A549 (cell line): ENCODE measurements around the gene CDK4. TPM values are rescaled to one million over a fixed set of nuclear protein-coding genes. Genes with fewer than 3 reads are reported as not detected.

Experiments used
- ATAC-seq, 2 experiments: fragments of 200-7000 bp in 1 of 2; fragments of >200 bp in 1 of 2; cut with Nextera tagmentation in 1 of 2; cut with Tn5 transposase in 1 of 2; 3 replicates each; pipeline versions ENCODE4 v1.8.0 to v1.9.1; 2018 to 2020; ENCODE audit warnings: mild to moderate bottlenecking in 1 of 2, moderate library complexity in 1 of 2
- CTCF ChIA-PET: fragments of 300-600 bp; sonication (Branson Sonifier 250); formaldehyde crosslinking; extraction: SDS; loops from one replicate; lab custom pipeline; 2021; ENCODE audit warnings: antibody characterized with exemption, inconsistent platforms; lab: Yijun Ruan, JAX
- POLR2A ChIA-PET: fragments of 350-600 bp; formaldehyde crosslinking; extraction: SDS; loops from one replicate; lab custom pipeline; 2021; ENCODE audit warnings: antibody characterized with exemption, inconsistent platforms; lab: Yijun Ruan, JAX
- DNase-seq, 2 experiments: peaks; one replicate each; pipeline versions ENCODE4 v3.0.0 to v3.0.0-alpha.2; 2011 to 2016; ENCODE audit warnings: low read depth in 1 of 2, low spot score in 1 of 2
- FAIRE-seq: peaks from 2 replicates; lab custom pipeline; 2011; peaks lifted over from hg19 to GRCh38; lab: Jason Lieb, UNC
- H3K27ac ChIP-seq, 2 experiments: fragments of >200 bp; sonication (Bioruptor Twin); formaldehyde crosslinking; 3 replicates each; pipeline ENCODE4 v1.5.1; 2016 to 2017
- H3K4me1 ChIP-seq: fragments of >200 bp; sonication (Bioruptor Twin); formaldehyde crosslinking; 3 replicates; pipeline ENCODE4 v1.6.1; 2016
- H3K4me2 ChIP-seq: fragments of >200 bp; sonication (Bioruptor Twin); formaldehyde crosslinking; 3 replicates; pipeline ENCODE4 v1.6.1; 2016
- H3K4me3 ChIP-seq: fragments of >200 bp; sonication (Bioruptor Twin); formaldehyde crosslinking; 3 replicates; pipeline ENCODE4 v1.5.1; 2016
- H3K9me3 ChIP-seq: fragments of >200 bp; sonication (Bioruptor Twin); formaldehyde crosslinking; 3 replicates; pipeline ENCODE4 v1.6.1; 2016
- ATOH8 ChIP-seq: fragments of 250-450 bp; sonication (Bioruptor Pico); IDR thresholded peaks from 2 replicates; pipeline ENCODE4 v1.5.0; 2020; ENCODE audit warnings: low read depth, mild to moderate bottlenecking, moderate library complexity
- CBX2 ChIP-seq: fragments of 200-600 bp; sonication (generic); IDR thresholded peaks from 2 replicates; pipeline ENCODE4 v1.6.1; 2016; ENCODE audit warnings: low read depth, mild to moderate bottlenecking, borderline replicate concordance
- CHD2 ChIP-seq: fragments of 150-350 bp; IDR thresholded peaks from 2 replicates; pipeline ENCODE4 v1.6.1; 2014; ENCODE audit warnings: low read length; ENCODE audit not compliant: partially characterized antibody
- EHF ChIP-seq: fragments of 250-450 bp; sonication (Bioruptor Pico); IDR thresholded peaks from 2 replicates; pipeline ENCODE4 v1.5.0; 2020; ENCODE audit warnings: mild to moderate bottlenecking
- EP300 ChIP-seq, 2 experiments: fragments of >200 bp; sonication (Bioruptor Twin); formaldehyde crosslinking; IDR thresholded peaks; 2 replicates in 1 of 2; 3 replicates in 1 of 2; pipeline ENCODE4 v1.6.1; 2016 to 2017
- FOSB ChIP-seq: fragments of 250-450 bp; sonication (Bioruptor Pico); IDR thresholded peaks from 2 replicates; pipeline ENCODE4 v1.5.0; 2020; ENCODE audit warnings: mild to moderate bottlenecking, moderate library complexity
- FOSL2 ChIP-seq, 2 experiments: fragments of 450-650 bp in 1 of 2; fragments of >200 bp in 1 of 2; sonication (Bioruptor Twin) in 1 of 2; formaldehyde crosslinking; IDR thresholded peaks; 2 replicates each; pipeline versions ENCODE4 v1.5.0 to v1.6.1; 2016 to 2020; ENCODE audit warnings: mild to moderate bottlenecking in 1 of 2, moderate library complexity in 1 of 2
- GATA3 ChIP-seq: IDR thresholded peaks from 2 replicates; pipeline ENCODE4 v1.6.1; 2012; ENCODE audit warnings: borderline replicate concordance
- HDAC2 ChIP-seq: fragments of 200-600 bp; sonication (generic); IDR thresholded peaks from 2 replicates; pipeline ENCODE4 v1.6.1; 2016
- HEYL ChIP-seq: fragments of 250-450 bp; sonication (Bioruptor Pico); IDR thresholded peaks from 2 replicates; pipeline ENCODE4 v1.8.0; 2021; ENCODE audit warnings: mild to moderate bottlenecking, moderate library complexity
- HOXB13 ChIP-seq: fragments of 250-450 bp; sonication (Bioruptor Pico); IDR thresholded peaks from 2 replicates; pipeline ENCODE4 v1.5.0; 2020; ENCODE audit warnings: low read depth, mild to moderate bottlenecking, moderate library complexity
- HOXB5 ChIP-seq: fragments of 250-450 bp; sonication (Bioruptor Pico); IDR thresholded peaks from 2 replicates; pipeline ENCODE4 v1.5.0; 2020; ENCODE audit warnings: mild to moderate bottlenecking, moderate library complexity
- KDM1A ChIP-seq: fragments of 200-600 bp; sonication (generic); IDR thresholded peaks from 2 replicates; pipeline ENCODE4 v1.6.1; 2016; ENCODE audit warnings: low read depth, mild to moderate bottlenecking
- KDM5A ChIP-seq: fragments of 200-600 bp; sonication (generic); IDR thresholded peaks from 2 replicates; pipeline ENCODE4 v1.6.1; 2016; ENCODE audit warnings: antibody characterized with exemption, mild to moderate bottlenecking
- MYC ChIP-seq: IDR thresholded peaks from 2 replicates; pipeline ENCODE4 v1.6.1; 2012; ENCODE audit warnings: mild to moderate bottlenecking, inconsistent platforms, low read length, improper control_type of control experiment, borderline replicate concordance
- POLR2A ChIP-seq: IDR thresholded peaks from 2 replicates; pipeline ENCODE4 v1.6.1; 2012; ENCODE audit warnings: mild to moderate bottlenecking, low read length
- REST ChIP-seq: fragments of 200-600 bp; sonication (generic); IDR thresholded peaks from 2 replicates; pipeline ENCODE4 v1.6.1; 2016; ENCODE audit warnings: antibody characterized with exemption, mild to moderate bottlenecking, moderate library complexity
- RNF2 ChIP-seq: fragments of 200-600 bp; sonication (generic); IDR thresholded peaks from 2 replicates; pipeline ENCODE4 v1.6.1; 2016; ENCODE audit warnings: low read depth, mild to moderate bottlenecking, antibody characterized with exemption, moderate library complexity, borderline replicate concordance
- SREBF2 ChIP-seq: fragments of 450-650 bp; IDR thresholded peaks from 2 replicates; pipeline ENCODE4 v1.6.1; 2014; ENCODE audit warnings: mild to moderate bottlenecking, moderate library complexity
- TP53 ChIP-seq: fragments of 250-450 bp; sonication (Bioruptor Pico); IDR thresholded peaks from 2 replicates; pipeline ENCODE4 v1.5.0; 2021; ENCODE audit warnings: mild to moderate bottlenecking, moderate library complexity
- ZSCAN20 ChIP-seq: fragments of 250-450 bp; sonication (Bioruptor Pico); IDR thresholded peaks from 2 replicates; pipeline ENCODE4 v1.8.0; 2022; ENCODE audit warnings: mild to moderate bottlenecking, moderate library complexity
- WGBS: methylation state at CpG from one replicate; pipeline ENCODE4 v1.1.6; 2017; ENCODE audit errors: missing lambda C conversion rate; 5-methylcytosine and 5-hydroxymethylcytosine counted together
- polyA plus RNA-seq, 4 experiments: library from polyadenylated mRNA; depleted of rRNA in 3 of 4; stranded (reverse); fragments of >200 nt; fragmentation: RNase III in 1 of 4; extraction: RNeasy Plus Mini Kit Qiagen cat#74134 plus additional on column Dnase treatment in 1 of 4; gene quantifications; 2 replicates in 3 of 4; 3 replicates in 1 of 4; pipeline ENCODE4 v1.2.3, GENCODE V29; 2011 to 2017
- TF ChIP-seq, protein P1 (sequence below): IDR thresholded peaks from 2 replicates; pipeline ENCODE4 v1.6.1; 2012
- TF ChIP-seq, protein P2 (sequence below): fragments of 450-650 bp; IDR thresholded peaks from 2 replicates; pipeline ENCODE4 v1.6.1; 2014; ENCODE audit warnings: antibody characterized with exemption

CDK4 gene
- polyA plus RNA-seq, 2 of the 4 experiments (the other 2 are of a cell fraction) = 226 to 255 TPM

DNA sequence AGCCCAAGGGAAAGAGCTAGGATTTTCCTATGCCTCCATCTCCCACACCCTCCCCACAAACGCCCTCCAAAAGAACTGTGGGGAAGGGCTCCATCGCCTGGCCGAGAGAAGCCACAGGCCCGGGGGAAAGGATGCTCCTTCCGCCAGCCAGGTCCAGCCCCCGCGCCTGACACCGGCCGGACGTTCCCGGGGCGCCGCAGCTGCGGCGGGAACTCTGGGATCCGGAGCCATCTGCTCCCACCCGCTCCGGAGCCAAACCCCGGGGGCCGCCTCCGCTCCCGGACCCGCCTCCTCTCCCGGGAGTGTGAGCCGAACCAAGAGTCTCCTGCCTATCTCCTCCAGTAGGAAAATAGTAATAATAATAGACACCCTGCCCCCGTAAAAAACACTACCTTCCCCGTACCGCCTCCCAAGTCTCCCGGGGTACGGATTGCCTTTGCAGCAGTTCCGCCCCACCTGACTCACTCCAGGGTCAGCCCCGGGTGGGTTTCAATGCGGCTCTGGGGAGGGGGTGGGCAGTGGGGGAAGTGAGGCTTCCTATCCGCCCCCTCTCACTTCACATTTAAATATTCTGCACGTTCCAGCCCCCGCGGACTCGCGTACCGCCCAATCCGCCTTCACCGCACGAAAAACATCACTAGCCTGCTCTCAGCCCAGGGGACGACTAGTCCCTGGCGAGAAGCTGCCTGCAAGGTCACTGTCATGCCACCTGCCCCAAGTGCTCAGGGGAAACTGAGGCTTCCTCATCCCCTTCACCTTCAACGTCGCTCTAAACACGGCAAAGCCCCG, 16.0 kb downstream of the CDK4 start (continued):
- TF ChIP-seq SREBF2 = no peak
- TF ChIP-seq EHF = no peak
- TF ChIP-seq HOXB13 (CRISPR knock-in tag) = no peak
- TF ChIP-seq GATA3 = no peak
- no peak for TF ChIP-seq TP53 (CRISPR knock-in tag)
- no peak; the same call in 1 of the 2 replicates for TF ChIP-seq RNF2
- TF ChIP-seq HOXB5 (CRISPR knock-in tag) = no peak
- TF ChIP-seq MYC = no peak
- TF ChIP-seq, protein P1, sequence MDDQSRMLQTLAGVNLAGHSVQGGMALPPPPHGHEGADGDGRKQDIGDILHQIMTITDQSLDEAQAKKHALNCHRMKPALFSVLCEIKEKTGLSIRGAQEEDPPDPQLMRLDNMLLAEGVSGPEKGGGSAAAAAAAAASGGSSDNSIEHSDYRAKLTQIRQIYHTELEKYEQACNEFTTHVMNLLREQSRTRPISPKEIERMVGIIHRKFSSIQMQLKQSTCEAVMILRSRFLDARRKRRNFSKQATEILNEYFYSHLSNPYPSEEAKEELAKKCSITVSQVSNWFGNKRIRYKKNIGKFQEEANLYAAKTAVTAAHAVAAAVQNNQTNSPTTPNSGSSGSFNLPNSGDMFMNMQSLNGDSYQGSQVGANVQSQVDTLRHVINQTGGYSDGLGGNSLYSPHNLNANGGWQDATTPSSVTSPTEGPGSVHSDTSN = no peak
- TF ChIP-seq CBX2 = no peak
- TF ChIP-seq POLR2A = no peak

- Histone ChIP-seq H3K4me1 (peaks cover 27% of the 10 kb centered on the region), H3K4me3 (peak overlapping the region; percentile 60; the same call in 2 of the 3 replicates), H3K4me2 (peak overlapping the region; percentile 100), H3K27ac (no peak overlapping the region)
- 43% methylated on average over 8 of the region's 8 CpGs for WGBS
- FAIRE-seq (no peak), ATAC-seq (peak; percentile 0 to 3; a peak in 3 of 6 replicates)
- TF ChIP-seq KDM5A (no peak), KDM1A (no peak), FOSL2 (IDR thresholded peaks at IDR 0.05) (no peak), FOSL2 (CRISPR knock-in tag; IDR thresholded peaks at IDR 0.05) (no peak), CHD2 (no peak), EP300 (IDR thresholded peaks at IDR 0.05) (no peak), HEYL (CRISPR knock-in tag) (no peak), ATOH8 (CRISPR knock-in tag) (no peak), FOSB (CRISPR knock-in tag) (no peak), HDAC2 (no peak), REST (no peak), ZSCAN20 (CRISPR knock-in tag) (no peak)
- TF ChIP-seq, protein P1 = no peak
- TF ChIP-seq, protein P2, sequence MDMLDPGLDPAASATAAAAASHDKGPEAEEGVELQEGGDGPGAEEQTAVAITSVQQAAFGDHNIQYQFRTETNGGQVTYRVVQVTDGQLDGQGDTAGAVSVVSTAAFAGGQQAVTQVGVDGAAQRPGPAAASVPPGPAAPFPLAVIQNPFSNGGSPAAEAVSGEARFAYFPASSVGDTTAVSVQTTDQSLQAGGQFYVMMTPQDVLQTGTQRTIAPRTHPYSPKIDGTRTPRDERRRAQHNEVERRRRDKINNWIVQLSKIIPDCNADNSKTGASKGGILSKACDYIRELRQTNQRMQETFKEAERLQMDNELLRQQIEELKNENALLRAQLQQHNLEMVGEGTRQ = no peak
- TF ChIP-seq, all 56 proteins: peak for 0
- CTCF ChIA-PET = interaction anchor here (0.6 to 10.7 kb wide), 21 partner anchors 9 to 275 kb away, joined by 3 to 242 read pairs (median 4); partner anchors contain the start of genes B4GALNT1, OS9, PIP4K2C and TSPAN31
- DNase-seq = no peak
- no peaks in the 10 kb centered on the region for H3K9me3 ChIP-seq
- POLR2A ChIA-PET = interaction anchor here (0.6 to 1.9 kb wide), 4 partner anchors 9 to 129 kb away, joined by 3 to 14 read pairs (median 3); no protein-coding TSS in a partner anchor
Measured at GRCh38 chr12:57735198-57735855, 16.8 kb downstream of the CDK4 start.
